GM18526 (cell line): ENCODE measurements around the gene COQ9.

Experiments used
- POLR2A ChIP-seq: IDR thresholded peaks from 3 replicates; pipeline ENCODE4 v1.6.1; 2011; ENCODE audit not compliant: insufficient read length; ENCODE audit errors: extremely low read depth

Gene COQ9

GRCh38 chr16:57419506-57419905, 27.8 kb upstream of the COQ9 start:
- no peak for TF ChIP-seq POLR2A

GRCh38 chr16:57422026-57422944, 25.0 kb upstream of the COQ9 start:
- no peak for TF ChIP-seq POLR2A

- no peak for TF ChIP-seq POLR2A
These were observed 24.1 kb upstream of the COQ9 start for GRCh38 chr16:57423152-57423551.

GRCh38 chr16:57424583-57424982, 22.7 kb upstream of the COQ9 start:
- no peak for TF ChIP-seq POLR2A

- no peak for TF ChIP-seq POLR2A
These were observed 20.9 kb upstream of the COQ9 start for GRCh38 chr16:57426356-57426755.

- TF ChIP-seq POLR2A: no peak
These were observed 20.0 kb upstream of the COQ9 start for GRCh38 chr16:57427307-57427706.

GRCh38 chr16:57427824-57428223, 19.5 kb upstream of the COQ9 start:
- TF ChIP-seq POLR2A: no peak

GRCh38 chr16:57430955-57431354, 16.3 kb upstream of the COQ9 start:
- no peak for TF ChIP-seq POLR2A

GRCh38 chr16:57432505-57432904, 14.8 kb upstream of the COQ9 start:
- no peak for TF ChIP-seq POLR2A

- TF ChIP-seq POLR2A: no peak
These were observed 14.3 kb upstream of the COQ9 start for GRCh38 chr16:57432989-57433388.

- no peak for TF ChIP-seq POLR2A
These were observed 13.3 kb upstream of the COQ9 start for GRCh38 chr16:57434003-57434402.

- TF ChIP-seq POLR2A: no peak
These were observed 11.4 kb upstream of the COQ9 start for GRCh38 chr16:57435838-57436237.

- no peak for TF ChIP-seq POLR2A
These were observed 2.6 kb upstream of the COQ9 start for GRCh38 chr16:57444711-57445110.

GRCh38 chr16:57445510-57445909, 1.8 kb upstream of the COQ9 start:
- TF ChIP-seq POLR2A: no peak

GRCh38 chr16:57446531-57447185, 621 bp upstream of the COQ9 start:
- TF ChIP-seq POLR2A: no peak

GRCh38 chr16:57452021-57452420, 4.7 kb downstream of the COQ9 start:
- no peak for TF ChIP-seq POLR2A
